ENCODE measurements around the gene PSMA8. TPM values are rescaled to one million over a fixed set of nuclear protein-coding genes. Genes with fewer than 3 reads are reported as not detected.
"Not testable (repeated sequence)": the region's sequence is repeated elsewhere in the genome, so short reads cannot be mapped to it uniquely, and the experiment has no call there.

The PSMA8 gene
- total and polyA plus RNA-seq, 11 donors, result 0.16 TPM; not detected in 10

DNA sequence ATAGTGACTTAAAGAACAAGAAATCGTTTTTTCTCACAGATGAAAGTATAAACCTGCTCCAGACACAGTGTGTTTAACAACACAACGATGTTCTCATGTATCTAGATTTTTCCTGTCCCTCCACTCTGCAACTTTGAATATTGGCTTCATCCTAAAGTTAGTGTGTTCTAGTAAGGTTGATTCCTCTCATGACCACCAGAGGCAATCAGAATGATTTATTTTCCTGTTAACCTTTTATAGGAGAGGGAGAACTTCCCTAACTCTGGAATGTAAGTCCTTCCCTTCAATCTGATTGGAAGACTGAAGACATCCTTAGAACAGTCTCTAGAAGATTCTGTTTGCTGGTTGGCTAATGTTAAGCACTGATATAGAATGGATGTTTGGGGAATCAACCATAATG, 51.6 kb downstream of the PSMA8 start:
- H3K9me3 ChIP-seq, result peaks cover 0 to 18% (median 0%) of the 10 kb centered on the region in 12 donors
- 56 to 64% (median 56%) methylated on average over 2 of the region's 2 CpGs for WGBS, 4 donors
- no peaks in the 10 kb centered on the region for H3K27me3 ChIP-seq
- no peaks in the 10 kb centered on the region for H3K4me1 ChIP-seq
- no peak for ATAC-seq
- intact Hi-C loops (cut with DNase I), result loop anchor here in 1 of 10 donors (10.0 kb wide), 1 partner anchor 50 kb away; the partner anchor contains the start of gene PSMA8
- no peak for DNase-seq
- no peak overlapping the region for H3K4me3 ChIP-seq
- no peak overlapping the region for H3K27ac ChIP-seq
- H3K36me3 ChIP-seq, result no peaks in the 10 kb centered on the region
- TF ChIP-seq, protein P1, sequence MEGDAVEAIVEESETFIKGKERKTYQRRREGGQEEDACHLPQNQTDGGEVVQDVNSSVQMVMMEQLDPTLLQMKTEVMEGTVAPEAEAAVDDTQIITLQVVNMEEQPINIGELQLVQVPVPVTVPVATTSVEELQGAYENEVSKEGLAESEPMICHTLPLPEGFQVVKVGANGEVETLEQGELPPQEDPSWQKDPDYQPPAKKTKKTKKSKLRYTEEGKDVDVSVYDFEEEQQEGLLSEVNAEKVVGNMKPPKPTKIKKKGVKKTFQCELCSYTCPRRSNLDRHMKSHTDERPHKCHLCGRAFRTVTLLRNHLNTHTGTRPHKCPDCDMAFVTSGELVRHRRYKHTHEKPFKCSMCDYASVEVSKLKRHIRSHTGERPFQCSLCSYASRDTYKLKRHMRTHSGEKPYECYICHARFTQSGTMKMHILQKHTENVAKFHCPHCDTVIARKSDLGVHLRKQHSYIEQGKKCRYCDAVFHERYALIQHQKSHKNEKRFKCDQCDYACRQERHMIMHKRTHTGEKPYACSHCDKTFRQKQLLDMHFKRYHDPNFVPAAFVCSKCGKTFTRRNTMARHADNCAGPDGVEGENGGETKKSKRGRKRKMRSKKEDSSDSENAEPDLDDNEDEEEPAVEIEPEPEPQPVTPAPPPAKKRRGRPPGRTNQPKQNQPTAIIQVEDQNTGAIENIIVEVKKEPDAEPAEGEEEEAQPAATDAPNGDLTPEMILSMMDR (IDR thresholded peaks at IDR 0.05), result no peak
- TF ChIP-seq POLR2A (IDR thresholded peaks at IDR 0.05), result no peak

DNA sequence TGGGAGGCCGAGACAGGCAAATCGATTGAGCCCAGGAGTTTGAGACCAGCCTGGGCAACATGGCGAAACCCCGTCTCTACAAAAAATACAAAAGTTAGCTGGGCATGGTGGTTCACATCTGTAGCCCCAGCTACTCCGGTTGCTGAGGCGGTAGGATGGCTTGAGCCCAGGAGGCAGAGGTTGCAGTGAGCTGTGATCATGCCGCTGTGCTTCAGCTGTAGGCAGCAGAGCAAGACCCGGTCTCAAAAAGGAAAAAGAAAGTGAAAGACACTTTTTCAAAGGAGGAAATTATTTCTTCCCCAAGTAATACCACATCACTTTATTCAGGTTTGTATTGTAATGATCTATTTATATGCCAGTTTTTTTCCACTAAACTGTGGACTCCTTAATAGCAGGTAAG, 56.8 kb downstream of the PSMA8 start:
- ATAC-seq, result no peak
- no peaks in the 10 kb centered on the region for H3K36me3 ChIP-seq
- no peak for DNase-seq
- H3K9me3 ChIP-seq, result peaks cover 0 to 13% (median 0%) of the 10 kb centered on the region in 12 donors
- H3K27ac ChIP-seq, result peak overlapping the region in 1 of 12 donors; percentile 15
- H3K27me3 ChIP-seq, result no peaks in the 10 kb centered on the region
- 85 to 89% (median 88%) methylated on average over 8 of the region's 8 CpGs for WGBS, 4 donors
- H3K4me1 ChIP-seq, result peaks cover 0 to 5% (median 0%) of the 10 kb centered on the region in 12 donors
- intact Hi-C loops (cut with DNase I), result loop anchor here in 1 of 10 donors (10.0 kb wide), 1 partner anchor 74 kb away; no protein-coding TSS in a partner anchor
- peak overlapping the region in 1 of 12 donors; percentile 9 for H3K4me3 ChIP-seq
- TF ChIP-seq, protein P1 (IDR thresholded peaks at IDR 0.05), result no peak
- no peak for TF ChIP-seq POLR2A (IDR thresholded peaks at IDR 0.05)

DNA sequence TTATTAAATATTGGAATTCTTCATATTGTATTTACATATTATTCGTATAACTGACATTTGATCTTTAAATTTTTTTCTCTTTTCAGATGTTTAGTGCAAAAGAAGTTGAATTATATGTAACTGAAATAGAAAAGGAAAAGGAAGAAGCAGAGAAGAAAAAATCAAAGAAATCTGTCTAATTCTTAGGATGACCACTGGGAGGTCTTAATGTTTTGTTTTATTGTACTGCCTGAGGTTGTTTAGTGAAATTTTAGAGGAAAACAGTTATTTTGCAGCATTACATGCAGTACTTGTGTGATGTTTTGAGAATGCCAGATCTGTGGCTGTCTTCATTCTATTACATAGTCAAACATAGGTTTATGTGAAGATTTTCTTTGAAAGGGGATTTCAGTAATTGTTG, 58.6 kb downstream of the PSMA8 start:
- intact Hi-C loops (cut with DNase I), result loop anchor here in 2 of 10 donors (2.0 to 10.0 kb wide), 2 partner anchors 31 to 73 kb away; no protein-coding TSS in a partner anchor
- Histone ChIP-seq H3K4me1 (peaks cover 0 to 5% (median 0%) of the 10 kb centered on the region in 12 donors), H3K27me3 (no peaks in the 10 kb centered on the region), H3K36me3 (no peaks in the 10 kb centered on the region), H3K4me3 (no peak overlapping the region), H3K27ac (no peak overlapping the region), H3K9me3 (peaks cover 0 to 13% (median 0%) of the 10 kb centered on the region in 12 donors)
- 75 to 89% (median 81%) methylated on average over 1 of the region's 1 CpG for WGBS, 4 donors
- no peak for TF ChIP-seq POLR2A (IDR thresholded peaks at IDR 0.05)
- TF ChIP-seq, protein P1 (IDR thresholded peaks at IDR 0.05), result no peak
- DNase-seq (no peak), ATAC-seq (no peak)

DNA sequence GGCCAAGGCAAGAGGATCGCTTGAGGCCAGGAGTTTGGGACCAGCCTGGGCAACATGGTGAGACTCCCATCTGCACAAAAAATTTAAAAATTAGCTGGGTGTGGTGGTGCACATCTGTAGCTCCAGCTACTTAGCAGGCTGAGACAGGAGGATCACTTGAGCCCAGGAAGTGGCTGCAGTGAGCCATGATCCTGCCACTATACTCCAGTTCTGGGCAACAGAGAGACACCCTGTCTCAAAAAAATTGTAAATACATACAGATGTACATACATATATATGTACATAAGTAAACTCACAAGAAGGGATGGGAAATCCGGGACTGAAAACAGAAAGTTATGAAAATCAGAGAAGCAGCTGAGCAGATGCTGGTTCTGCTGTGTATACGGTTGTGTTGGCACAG, 62.9 kb downstream of the PSMA8 start:
- ATAC-seq, result no peak
- H3K36me3 ChIP-seq, result no peaks in the 10 kb centered on the region
- no peak overlapping the region for H3K4me3 ChIP-seq
- no peaks in the 10 kb centered on the region for H3K4me1 ChIP-seq
- TF ChIP-seq, protein P1 (IDR thresholded peaks at IDR 0.05), result no peak
- no peak for TF ChIP-seq POLR2A (IDR thresholded peaks at IDR 0.05)
- no peak overlapping the region for H3K27ac ChIP-seq
- DNase-seq, result no peak
- H3K27me3 ChIP-seq, result no peaks in the 10 kb centered on the region
- H3K9me3 ChIP-seq, result peaks cover 0 to 8% (median 0%) of the 10 kb centered on the region in 12 donors
- WGBS, 4 donors, result 84 to 93% (median 89%) methylated on average over 3 of the region's 3 CpGs
- intact Hi-C loops (cut with DNase I), result loop anchor here in 1 of 10 donors (10.0 kb wide), 1 partner anchor 68 kb away; no protein-coding TSS in a partner anchor

DNA sequence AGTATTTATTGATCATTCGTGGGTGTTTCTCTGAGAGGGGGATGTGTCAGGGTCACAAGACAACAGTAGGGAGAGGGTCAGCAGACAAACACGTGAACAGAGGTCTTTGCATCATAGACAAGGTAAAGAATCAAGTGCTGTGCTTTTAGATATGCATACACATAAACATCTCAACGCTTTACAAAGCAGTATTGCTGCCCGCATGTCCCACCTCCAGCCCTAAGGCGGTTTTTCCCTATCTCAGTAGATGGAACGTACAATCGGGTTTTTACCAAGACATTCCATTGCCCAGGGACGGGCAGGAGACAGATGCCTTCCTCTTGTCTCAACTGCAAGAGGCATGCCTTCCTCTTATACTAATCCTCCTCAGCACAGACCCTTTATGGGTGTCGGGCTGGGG, 68.3 kb downstream of the PSMA8 start:
- WGBS, 4 donors, result 69 to 80% (median 78%) methylated on average over 8 of the region's 9 CpGs
- H3K4me3 ChIP-seq; H3K27me3 ChIP-seq; H3K9me3 ChIP-seq; DNase-seq; H3K4me1 ChIP-seq; intact Hi-C loops (cut with DNase I); ATAC-seq; H3K36me3 ChIP-seq; H3K27ac ChIP-seq: not testable (repeated sequence)
